K562 (cell line): ENCODE results near the gene SPAG16. TPM values are rescaled to one million over a fixed set of nuclear protein-coding genes. Genes with fewer than 3 reads are reported as not detected.

Experiments
- ATAC-seq: fragments of 200-7000 bp; cut with Tn5 transposase; 3 replicates; pipeline ENCODE4 v1.9.1; 2020; ENCODE audit warnings: moderate library complexity
- BruUV-seq: library from RNA; stranded (reverse); fragments of 400-500 nt; replicated peaks from 2 replicates; lab custom pipeline; 2021; lab: Mats Ljungman, UMichigan
- CTCF ChIA-PET: fragments of 300-600 bp; formaldehyde crosslinking; extraction: SDS; loops from one replicate; lab custom pipeline; 2021; ENCODE audit warnings: low intra/inter-chr PET ratio; lab: Yijun Ruan, JAX
- POLR2A ChIA-PET: fragments of 300-600, 350-650 bp; sonication (Branson Sonifier 250); formaldehyde crosslinking; extraction: SDS; loops from one replicate; lab custom pipeline; 2021; ENCODE audit warnings: antibody characterized with exemption, inconsistent platforms; lab: Yijun Ruan, JAX
- DNase-seq, 4 experiments: peaks; one replicate each; pipeline versions ENCODE4 v3.0.0 to v3.0.0-alpha.2; 2011 to 2018; ENCODE audit warnings: low spot score in 3 of 4, mixed read lengths in 3 of 4; ENCODE audit errors: extremely low read depth in 1 of 4
- FAIRE-seq: peaks from 2 replicates; lab custom pipeline; 2011; peaks lifted over from hg19 to GRCh38; lab: Jason Lieb, UNC
- H2AFZ ChIP-seq: 2 replicates; pipeline ENCODE4 v1.6.0; 2011; ENCODE audit warnings: low read depth, low read length, control low read depth, inconsistent platforms
- H3K27ac ChIP-seq: fragments of 200-600 bp; 3 replicates; pipeline ENCODE4 v1.8.0; 2011; ENCODE audit warnings: low read depth, mild to moderate bottlenecking, control low read depth, inconsistent platforms, low read length, moderate library complexity, mixed read lengths; ENCODE audit errors: extremely low read depth
- H3K27me3 ChIP-seq, 2 experiments: fragments of 300-600 bp in 1 of 2; 2 replicates in 1 of 2; 3 replicates in 1 of 2; pipeline versions ENCODE4 v1.6.0 to v1.8.0; 2011; ENCODE audit warnings: inconsistent platforms in 2 of 2, low read length in 2 of 2, mild to moderate bottlenecking in 1 of 2, mixed read lengths in 1 of 2, moderate library complexity in 1 of 2; ENCODE audit not compliant: control insufficient read depth in 2 of 2, insufficient read depth in 2 of 2
- H3K36me3 ChIP-seq: fragments of 300-600 bp; 3 replicates; pipeline ENCODE4 v1.8.0; 2011; ENCODE audit warnings: mild to moderate bottlenecking, low read length, inconsistent platforms; ENCODE audit not compliant: control insufficient read depth, insufficient read depth
- H3K4me1 ChIP-seq, 2 experiments: fragments of 200-600 bp in 1 of 2; replicated peaks in 1 of 2; 2 replicates in 1 of 2; 3 replicates in 1 of 2; pipeline versions ENCODE4 v1.5.1 to v1.8.0; 2011; ENCODE audit warnings: inconsistent platforms in 2 of 2, low read length in 2 of 2, mild to moderate bottlenecking in 1 of 2, mixed read lengths in 1 of 2, moderate library complexity in 1 of 2; ENCODE audit not compliant: control insufficient read depth in 2 of 2, insufficient read depth in 2 of 2
- H3K4me2 ChIP-seq: 2 replicates; pipeline ENCODE4 v1.6.1; 2011; ENCODE audit warnings: low read length, control low read depth, inconsistent platforms, mixed read lengths; ENCODE audit not compliant: insufficient read depth
- H3K4me3 ChIP-seq: fragments of 200-600 bp; sonication (generic), shearing (Covaris generic); 2 replicates; pipeline ENCODE4 v1.5.1; 2016; ENCODE audit warnings: control low read depth, inconsistent platforms
- H3K79me2 ChIP-seq: fragments of 200-600 bp; 3 replicates; pipeline ENCODE4 v1.8.0; 2011; ENCODE audit warnings: low read length, inconsistent platforms; ENCODE audit not compliant: control insufficient read depth, insufficient read depth
- H3K9ac ChIP-seq, 2 experiments: 2 replicates each; pipeline versions ENCODE4 v1.6.0 to v1.6.1; 2011; ENCODE audit warnings: low read depth in 2 of 2, low read length in 2 of 2, control low read depth in 1 of 2, inconsistent platforms in 1 of 2, mild to moderate bottlenecking in 1 of 2, mixed read lengths in 1 of 2; ENCODE audit not compliant: insufficient read depth in 1 of 2
- H3K9me1 ChIP-seq: one replicate; pipeline ENCODE4 v1.6.0; 2011; ENCODE audit warnings: inconsistent platforms, mild to moderate bottlenecking, low read length, moderate library complexity; ENCODE audit not compliant: control insufficient read depth, insufficient read depth
- H3K9me3 ChIP-seq: replicated peaks from 2 replicates; pipeline ENCODE4 v1.5.1; 2011; ENCODE audit warnings: low read depth, low read length, inconsistent platforms; ENCODE audit not compliant: control insufficient read depth, insufficient read depth
- H4K20me1 ChIP-seq: replicated peaks from 2 replicates; pipeline ENCODE4 v1.6.1; 2011; ENCODE audit warnings: low read length, inconsistent platforms, mixed read lengths; ENCODE audit not compliant: control insufficient read depth, insufficient read depth
- BCL6 ChIP-seq: fragments of 250-450 bp; sonication (Bioruptor Pico); IDR thresholded peaks from 2 replicates; pipeline ENCODE4 v1.4.0; 2020
- GATAD2B ChIP-seq: fragments of 450-650 bp; IDR thresholded peaks from 2 replicates; pipeline ENCODE4 v1.6.1; 2017; ENCODE audit warnings: mild to moderate bottlenecking, borderline replicate concordance
- HMGXB4 ChIP-seq: sonication (generic); formaldehyde crosslinking; IDR thresholded peaks from 2 replicates; pipeline ENCODE4 v1.8.1; 2023; ENCODE audit warnings: mild to moderate bottlenecking, missing genetic modification reagents
- KDM1A ChIP-seq, 2 experiments: fragments of 450-650 bp; IDR thresholded peaks; 2 replicates each; pipeline ENCODE4 v1.6.1; 2016; ENCODE audit warnings: mild to moderate bottlenecking in 2 of 2
- MCM5 ChIP-seq: fragments of 450-650 bp; IDR thresholded peaks from 2 replicates; pipeline ENCODE4 v1.6.1; 2016; ENCODE audit warnings: low read depth
- NEUROD1 ChIP-seq: fragments of 150-350 bp; IDR thresholded peaks from 2 replicates; pipeline ENCODE4 v1.6.1; 2014; ENCODE audit warnings: borderline replicate concordance, low read length, low read depth; ENCODE audit not compliant: partially characterized antibody
- SIN3B ChIP-seq: fragments of 450-650 bp; IDR thresholded peaks from 2 replicates; pipeline ENCODE4 v1.6.1; 2017; ENCODE audit warnings: low read depth, mild to moderate bottlenecking, moderate library complexity
- TSC22D4 ChIP-seq: fragments of 450-650 bp; IDR thresholded peaks from 2 replicates; pipeline ENCODE4 v1.6.1; 2016; ENCODE audit warnings: missing genetic modification characterization, missing biosample characterization, control low read depth
- ZBED1 ChIP-seq: IDR thresholded peaks from 2 replicates; pipeline ENCODE4 v1.6.1; 2014
- ZBTB11 ChIP-seq, 3 experiments: fragments of 200-800 bp in 1 of 3; fragments of 250-450 bp in 1 of 3; fragments of 450-650 bp in 1 of 3; sonication (Bioruptor Pico) in 1 of 3; sonication (Bioruptor generic) in 1 of 3; formaldehyde crosslinking in 1 of 3; IDR thresholded peaks; 2 replicates each; pipeline versions ENCODE4 v1.6.1 to v1.8.0; 2016 to 2022; ENCODE audit warnings: mild to moderate bottlenecking in 2 of 3, missing genetic modification characterization in 2 of 3, missing compliant biosample characterization in 1 of 3, moderate library complexity in 1 of 3
- ZNF133 ChIP-seq: fragments of 250-450 bp; sonication (Bioruptor Pico); IDR thresholded peaks from 2 replicates; pipeline ENCODE4 v1.4.0; 2020; ENCODE audit warnings: mild to moderate bottlenecking
- ZNF445 ChIP-seq: fragments of 250-450 bp; sonication (Bioruptor Pico); IDR thresholded peaks from 2 replicates; pipeline ENCODE4 v1.4.0; 2020; ENCODE audit warnings: low read depth, mild to moderate bottlenecking, moderate library complexity
- WGBS: fragments of 100-300 bp; shearing (Covaris generic); methylation state at CpG from one replicate; pipeline ENCODE4 v1.1.6; 2016; ENCODE audit warnings: low coverage, mixed read lengths; ENCODE audit not compliant: insufficient coverage; ENCODE audit errors: missing lambda C conversion rate; 5-methylcytosine and 5-hydroxymethylcytosine counted together
- in situ Hi-C: fragments of 300-500 bp; cut with MboI; formaldehyde crosslinking; loops from 4 replicates; pipeline ENCODE4 v1.15.0; 2018; ENCODE audit warnings: inconsistent platforms, mixed read lengths
- intact Hi-C: fragments of 100-400 bp; cut with micrococcal nuclease; formaldehyde crosslinking; loops from 2 replicates; pipeline ENCODE4 v1.14.2; 2022
- polyA plus RNA-seq, 8 experiments: library from polyadenylated mRNA; depleted of rRNA in 4 of 8; stranded (reverse) in 5 of 8; unstranded in 3 of 8; fragments of >200 nt; fragmentation: Nextera tagmentation in 2 of 8; fragmentation: Illumina TruSeq in 1 of 8; extraction: Ambion mirVana in 2 of 8; extraction: Trizol in 1 of 8; gene quantifications; 2 replicates each; pipeline versions ENCODE4 v1.2.1 to v1.2.3, GENCODE V29; 2011 to 2014; ENCODE audit warnings: inconsistent platforms in 1 of 8, missing spikeins in 1 of 8
- total RNA-seq, 7 experiments: library from RNA; depleted of rRNA in 6 of 7; stranded (reverse); fragments of >200 nt in 6 of 7; fragmentation: Illumina TruSeq in 2 of 7; extraction: Trizol in 2 of 7; gene quantifications; 2 replicates each; pipeline versions ENCODE4 v1.2.1 to v1.2.3, GENCODE V29; 2011 to 2021; ENCODE audit warnings: low replicate concordance in 1 of 7

Gene SPAG16
- total and polyA plus RNA-seq, 9 of the 15 experiments (the other 6 are each of a cell fraction or from before 2014, with no cell fraction given), result 0.98 to 5.9 (median 3.5) TPM

GRCh38 chr2:213284105-213285090, at the start of gene SPAG16 (continued):
- no peak for TF ChIP-seq ZBTB11 (CRISPR knock-in tag; IDR thresholded peaks at IDR 0.05)
- peak; percentile 69 for TF ChIP-seq NEUROD1
- TF ChIP-seq ZBED1, result no peak
- no peak for TF ChIP-seq ZNF133 (CRISPR knock-in tag)
- TF ChIP-seq, all 486 proteins: peak for 23

GRCh38 chr2:213234641-213235040, 49.6 kb upstream of the SPAG16 start:
- Histone ChIP-seq H3K27ac (no peak overlapping the region), H2AFZ (no peak overlapping the region), H3K79me2 (no peaks in the 10 kb centered on the region), H3K4me1 (no peaks in the 10 kb centered on the region), H3K9ac (no peak overlapping the region), H3K9me1 (no peaks in the 10 kb centered on the region), H4K20me1 (no peaks in the 10 kb centered on the region), H3K27me3 (no peaks in the 10 kb centered on the region), H3K4me3 (no peak overlapping the region), H3K36me3 (no peaks in the 10 kb centered on the region), H3K4me2 (no peak overlapping the region), H3K9me3 (no peaks in the 10 kb centered on the region; the same call in 1 of the 2 replicates)
- in situ Hi-C loops (no loop called here), intact Hi-C loops (no loop called here)
- WGBS, result 0% methylated on average over 1 of the region's 1 CpG
- POLR2A ChIA-PET, result no interaction called here
- ATAC-seq (no peak), DNase-seq (no peak), FAIRE-seq (no peak)
- BruUV-seq, result no TSS peak
- CTCF ChIA-PET, result no interaction called here
- no peak for TF ChIP-seq MCM5
- TF ChIP-seq SIN3B, result no peak
- no peak for TF ChIP-seq TSC22D4
- no peak for TF ChIP-seq GATAD2B
- TF ChIP-seq ZNF445, result no peak
- TF ChIP-seq BCL6 (CRISPR knock-in tag), result no peak
- TF ChIP-seq HMGXB4 (CRISPR knock-in tag), result no peak
- no peak for TF ChIP-seq KDM1A (IDR thresholded peaks at IDR 0.05)
